ENCODE results near the gene TGFBR3L. TPM values are rescaled to one million over a fixed set of nuclear protein-coding genes. Genes with fewer than 3 reads are reported as not detected.
"Not testable (repeated sequence)": the region's sequence is repeated elsewhere in the genome, so short reads cannot be mapped to it uniquely, and the experiment has no call there.

The TGFBR3L gene
- total RNA-seq, 5 donors from 2014 or later (not counting 1 experiment from before 2014, with no cell fraction given): 0.76 to 4.5 (median 1.3) TPM

DNA sequence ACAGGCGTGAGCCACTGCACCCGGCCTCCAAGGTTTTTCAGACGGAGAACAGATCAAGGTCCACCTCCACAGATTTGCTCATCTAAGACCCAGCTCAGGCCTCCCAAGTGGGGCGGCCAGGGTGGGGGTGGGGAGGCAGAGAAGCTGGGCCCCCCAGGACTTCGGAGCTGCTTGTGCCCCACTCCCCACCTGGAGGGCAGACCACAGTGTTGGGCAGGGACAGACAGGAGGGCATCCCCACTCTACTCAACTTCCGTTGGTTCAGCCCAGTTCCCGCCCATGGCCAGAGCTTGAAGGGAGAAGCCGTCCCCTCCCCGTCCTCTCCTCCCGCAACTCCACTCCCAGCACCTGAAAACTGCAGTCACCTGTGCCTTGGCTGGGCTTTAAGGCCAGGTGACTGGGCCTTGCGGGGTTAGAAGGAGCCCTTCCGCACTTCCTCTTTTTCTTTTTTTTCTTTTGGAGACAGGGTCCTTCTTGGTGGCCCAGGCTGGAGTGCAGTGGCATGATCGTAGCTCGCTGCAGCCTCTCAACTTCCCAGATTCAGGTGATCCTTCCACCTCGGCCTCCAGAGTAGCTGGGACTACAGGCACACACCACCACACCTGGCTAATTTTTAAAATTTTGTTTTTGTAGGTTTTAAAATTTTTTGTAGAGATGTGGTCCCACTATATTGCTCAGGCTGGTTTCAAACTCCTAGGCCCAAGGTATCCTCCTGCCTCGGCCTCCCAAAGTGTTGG lies 27.1 kb upstream of the TGFBR3L start:
- Mint-ChIP-seq H3K36me3 (no peaks in the 10 kb centered on the region), H3K9me3 (no peaks in the 10 kb centered on the region), H3K4me3 (no peak overlapping the region), H3K4me1 (peaks cover 0 to 3% (median 0%) of the 10 kb centered on the region in 3 donors), H3K27me3 (peaks cover 0 to 25% of the 10 kb centered on the region in 2 donors), H3K27ac (no peak overlapping the region)
- Histone ChIP-seq H3K4me1 (ENCODE audit: control insufficient read depth in 1 of 2, extremely low read depth in 1 of 2, insufficient read depth in 2 of 2, low read length in 2 of 2) (peaks cover 2 to 6% of the 10 kb centered on the region in 2 experiments), H3K9me3 (no peaks in the 10 kb centered on the region), H3K36me3 (ENCODE audit: control insufficient read depth in 2 of 2, extremely low read depth in 1 of 2, insufficient read depth in 1 of 2, low read length in 1 of 2) (no peaks in the 10 kb centered on the region), H3K27ac (ENCODE audit: low read length) (no peak overlapping the region), H3K4me3 (ENCODE audit: control insufficient read depth in 1 of 2, extremely low read depth in 1 of 2, low read length in 1 of 2) (no peak overlapping the region), H3K27me3 (replicated peaks in 1 of 2; ENCODE audit: control insufficient read depth in 2 of 2, extremely low read depth in 1 of 2, insufficient read depth in 2 of 2, low read length in 1 of 2) (peaks cover 4 to 48% of the 10 kb centered on the region in 2 experiments)
- ATAC-seq (replicated peaks in 1 of 4): no peak
- 66% methylated on average over 7 of the region's 16 CpGs for WGBS (ENCODE audit: insufficient coverage)
- ChIA-PET CTCF (interaction anchor here in 1 of 2 donors (0.6 kb wide), 1 partner anchor 25 kb away, joined by 4 read pairs; no protein-coding TSS in a partner anchor), POLR2A (interaction anchor here in 1 of 2 donors (0.6 kb wide), 1 partner anchor 19 kb away, joined by 5 read pairs; no protein-coding TSS in a partner anchor)
- no peak for DNase-seq

DNA sequence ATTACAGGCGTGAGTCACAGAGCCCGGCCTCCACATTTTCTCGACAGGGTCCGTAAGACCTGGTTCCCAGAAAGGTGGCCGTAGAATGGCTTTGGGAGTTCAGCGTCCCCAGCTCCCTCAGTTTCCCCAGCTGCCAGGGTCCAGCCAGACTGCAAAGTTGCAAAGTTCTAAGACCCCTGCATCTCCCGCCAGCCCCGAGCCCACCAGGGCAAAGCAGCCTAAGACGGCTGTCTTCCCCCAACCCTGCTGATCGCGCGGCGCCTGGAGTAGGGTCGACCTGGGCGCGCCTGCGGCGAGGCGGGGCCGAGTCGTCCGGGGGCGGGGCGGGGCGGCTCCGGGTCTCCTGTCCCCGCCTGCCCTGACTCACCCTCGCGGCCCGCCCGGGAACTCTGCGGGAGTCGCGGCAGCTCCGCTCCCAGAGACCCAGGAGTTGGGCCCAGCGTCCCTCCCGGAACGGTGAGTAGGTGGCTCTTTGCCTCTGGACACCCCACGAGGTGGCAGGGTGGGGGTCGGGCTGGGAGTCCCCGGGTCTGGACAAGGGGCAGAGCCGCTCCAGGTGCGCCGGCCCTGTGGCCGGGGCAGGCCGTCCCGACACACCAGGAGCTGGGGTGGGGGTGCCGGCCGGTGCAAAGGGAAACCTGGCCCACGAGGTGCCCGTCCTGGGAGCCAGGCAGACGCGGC lies 26.3 kb upstream of the TGFBR3L start, which contains the start of gene LRRC8E:
Gene LRRC8E, plus strand, starts transcription at position 366 of the 681 bp plus-strand sequence. CDS start 7,094 bp downstream, outside the sequence.
- POLR2A ChIA-PET: no interaction called here
- H3K27ac Mint-ChIP-seq: no peak within 1 kb of the TSS
- no peaks in the 10 kb centered on the region for H3K36me3 Mint-ChIP-seq
- 18% methylated on average over 42 of the region's 53 CpGs for WGBS (ENCODE audit: insufficient coverage)
- CTCF ChIA-PET: no interaction called here
- H3K9me3 ChIP-seq: no peaks in the 10 kb centered on the region
- H3K27me3 ChIP-seq (replicated peaks in 1 of 2; ENCODE audit: control insufficient read depth in 2 of 2, extremely low read depth in 1 of 2, insufficient read depth in 2 of 2, low read length in 1 of 2): peaks cover 4 to 54% of the 10 kb centered on the region in 2 experiments
- no peak within 1 kb of the TSS for H3K4me3 ChIP-seq (ENCODE audit: control insufficient read depth in 1 of 2, extremely low read depth in 1 of 2, low read length in 1 of 2)
- ATAC-seq (replicated peaks in 1 of 4) (peak; percentile 73 to 83 (median 80)), DNase-seq (peak in 2 of 35 experiments; percentile 28 to 35)
- H3K4me3 Mint-ChIP-seq: no peak within 1 kb of the TSS
- peaks cover 0 to 25% of the 10 kb centered on the region in 2 donors for H3K27me3 Mint-ChIP-seq
- H3K27ac ChIP-seq (ENCODE audit: low read length): no peak within 1 kb of the TSS
- H3K9me3 Mint-ChIP-seq: no peaks in the 10 kb centered on the region
- H3K4me1 ChIP-seq (ENCODE audit: control insufficient read depth in 1 of 2, extremely low read depth in 1 of 2, insufficient read depth in 2 of 2, low read length in 2 of 2): peaks cover 2 to 6% of the 10 kb centered on the region in 2 experiments
- H3K4me1 Mint-ChIP-seq: peaks cover 0 to 3% (median 0%) of the 10 kb centered on the region in 3 donors
- no peaks in the 10 kb centered on the region for H3K36me3 ChIP-seq (ENCODE audit: control insufficient read depth in 2 of 2, extremely low read depth in 1 of 2, insufficient read depth in 1 of 2, low read length in 1 of 2)

DNA sequence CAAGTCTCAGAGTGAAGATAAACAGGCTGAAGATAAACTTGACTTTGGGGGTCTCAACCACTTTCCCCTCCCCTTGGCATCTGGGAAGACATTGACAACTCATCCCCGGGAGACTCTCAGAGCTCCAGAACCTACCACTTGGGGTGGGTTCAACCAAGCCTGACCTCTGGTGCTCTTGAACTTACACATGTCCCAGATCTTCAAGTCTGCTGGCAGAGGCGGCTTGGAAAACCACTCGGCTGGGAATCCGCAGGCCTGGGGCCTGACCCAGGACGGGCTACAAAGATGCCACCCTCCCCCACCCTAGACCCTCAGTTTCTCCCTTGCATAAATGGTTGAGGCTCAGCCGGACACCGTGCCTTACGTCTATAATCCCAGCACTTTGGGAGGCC lies 25.8 kb upstream of the TGFBR3L start:
- Mint-ChIP-seq H3K4me3 (no peak overlapping the region), H3K27me3 (peaks cover 0 to 27% of the 10 kb centered on the region in 2 donors), H3K36me3 (no peaks in the 10 kb centered on the region), H3K9me3 (no peaks in the 10 kb centered on the region), H3K27ac (no peak overlapping the region), H3K4me1 (peaks cover 0 to 3% (median 0%) of the 10 kb centered on the region in 3 donors)
- POLR2A ChIA-PET: no interaction called here
- no peaks in the 10 kb centered on the region for H3K36me3 ChIP-seq (ENCODE audit: control insufficient read depth in 2 of 2, extremely low read depth in 1 of 2, insufficient read depth in 1 of 2, low read length in 1 of 2)
- peaks cover 4 to 60% of the 10 kb centered on the region in 2 experiments for H3K27me3 ChIP-seq (replicated peaks in 1 of 2; ENCODE audit: control insufficient read depth in 2 of 2, extremely low read depth in 1 of 2, insufficient read depth in 2 of 2, low read length in 1 of 2)
- WGBS (ENCODE audit: insufficient coverage): 77% methylated on average over 8 of the region's 8 CpGs
- ATAC-seq (replicated peaks in 1 of 4) (no peak), DNase-seq (no peak)
- no peak overlapping the region for H3K27ac ChIP-seq (ENCODE audit: low read length)
- no peaks in the 10 kb centered on the region for H3K9me3 ChIP-seq
- H3K4me1 ChIP-seq (ENCODE audit: control insufficient read depth in 1 of 2, extremely low read depth in 1 of 2, insufficient read depth in 2 of 2, low read length in 2 of 2): peaks cover 2 to 6% of the 10 kb centered on the region in 2 experiments
- CTCF ChIA-PET: no interaction called here
- H3K4me3 ChIP-seq (ENCODE audit: control insufficient read depth in 1 of 2, extremely low read depth in 1 of 2, low read length in 1 of 2): no peak overlapping the region

DNA sequence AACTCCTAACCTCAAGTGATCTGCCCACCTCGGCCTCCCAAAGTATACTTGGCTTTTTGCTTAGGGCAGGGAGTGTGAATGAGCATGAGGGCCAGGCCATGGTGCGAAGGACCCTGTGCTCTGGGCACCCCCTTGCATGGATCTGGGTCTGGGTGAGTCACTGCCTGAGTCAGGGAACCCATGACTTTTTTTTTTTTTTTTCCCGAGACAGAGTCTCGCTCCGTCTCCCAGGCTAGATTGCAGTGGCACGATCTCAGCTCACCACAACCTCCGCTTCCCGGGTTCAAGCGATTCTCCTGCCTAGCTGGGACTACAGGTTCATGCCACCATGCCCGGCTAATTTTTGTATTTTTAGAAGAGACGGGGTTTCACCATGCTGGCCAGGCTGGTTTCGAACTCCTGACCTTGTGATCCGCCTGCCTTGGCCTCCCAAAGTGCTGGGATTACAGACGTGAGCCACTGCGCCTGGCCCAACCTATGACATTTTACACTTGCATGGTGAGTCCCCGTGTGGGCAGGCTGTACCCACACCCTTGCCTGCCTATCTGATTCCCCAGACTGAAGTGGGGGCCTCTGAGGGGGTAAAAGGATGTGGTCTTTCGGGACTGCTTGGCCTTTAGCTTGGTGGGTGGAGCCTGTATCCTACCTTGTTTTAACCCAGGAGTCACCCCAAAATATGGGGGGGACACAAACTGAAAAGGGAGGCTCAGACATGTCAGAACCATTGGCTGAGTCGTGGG lies 21.1 kb upstream of the TGFBR3L start:
- H3K27ac ChIP-seq (ENCODE audit: low read length); H3K4me1 Mint-ChIP-seq; POLR2A ChIA-PET; H3K4me1 ChIP-seq (ENCODE audit: control insufficient read depth in 1 of 2, extremely low read depth in 1 of 2, insufficient read depth in 2 of 2, low read length in 2 of 2); ATAC-seq (replicated peaks in 1 of 4); H3K4me3 ChIP-seq (ENCODE audit: control insufficient read depth in 1 of 2, extremely low read depth in 1 of 2, low read length in 1 of 2); H3K9me3 ChIP-seq; H3K27ac Mint-ChIP-seq; DNase-seq; H3K9me3 Mint-ChIP-seq; H3K4me3 Mint-ChIP-seq; CTCF ChIA-PET; H3K36me3 ChIP-seq (ENCODE audit: control insufficient read depth in 2 of 2, extremely low read depth in 1 of 2, insufficient read depth in 1 of 2, low read length in 1 of 2); H3K36me3 Mint-ChIP-seq: not testable (repeated sequence)
- H3K27me3 ChIP-seq (replicated peaks in 1 of 2; ENCODE audit: control insufficient read depth in 2 of 2, extremely low read depth in 1 of 2, insufficient read depth in 2 of 2, low read length in 1 of 2): peaks cover 4 to 66% of the 10 kb centered on the region in 2 experiments
- peaks cover 4 to 28% of the 10 kb centered on the region in 2 donors for H3K27me3 Mint-ChIP-seq
- 64% methylated on average over 12 of the region's 18 CpGs for WGBS (ENCODE audit: insufficient coverage)

GRCh38 chr19:7894612-7895309 lies 19.9 kb upstream of the TGFBR3L start:
- H3K36me3 ChIP-seq (ENCODE audit: control insufficient read depth in 2 of 2, extremely low read depth in 1 of 2, insufficient read depth in 1 of 2, low read length in 1 of 2): no peaks in the 10 kb centered on the region
- ATAC-seq (replicated peaks in 1 of 4): no peak
- no peak overlapping the region for H3K4me3 Mint-ChIP-seq
- no peaks in the 10 kb centered on the region for H3K4me1 Mint-ChIP-seq
- peaks cover 4 to 20% of the 10 kb centered on the region in 2 donors for H3K27me3 Mint-ChIP-seq
- WGBS (ENCODE audit: insufficient coverage): 62% methylated on average over 15 of the region's 18 CpGs
- POLR2A ChIA-PET: interaction anchor here in 1 of 2 donors (0.5 kb wide), 1 partner anchor 54 kb away, joined by 3 read pairs; no protein-coding TSS in a partner anchor
- no peak for DNase-seq
- H3K36me3 Mint-ChIP-seq: no peaks in the 10 kb centered on the region
- H3K27ac Mint-ChIP-seq: no peak overlapping the region
- no peaks in the 10 kb centered on the region for H3K9me3 ChIP-seq
- no peak overlapping the region for H3K4me3 ChIP-seq (ENCODE audit: control insufficient read depth in 1 of 2, extremely low read depth in 1 of 2, low read length in 1 of 2)
- H3K9me3 Mint-ChIP-seq: no peaks in the 10 kb centered on the region
- H3K27ac ChIP-seq (ENCODE audit: low read length): no peak overlapping the region
- CTCF ChIA-PET: no interaction called here
- no peaks in the 10 kb centered on the region for H3K4me1 ChIP-seq (ENCODE audit: control insufficient read depth in 1 of 2, extremely low read depth in 1 of 2, insufficient read depth in 2 of 2, low read length in 2 of 2)
- H3K27me3 ChIP-seq (replicated peaks in 1 of 2; ENCODE audit: control insufficient read depth in 2 of 2, extremely low read depth in 1 of 2, insufficient read depth in 2 of 2, low read length in 1 of 2): peaks cover 2 to 64% of the 10 kb centered on the region in 2 experiments

DNA sequence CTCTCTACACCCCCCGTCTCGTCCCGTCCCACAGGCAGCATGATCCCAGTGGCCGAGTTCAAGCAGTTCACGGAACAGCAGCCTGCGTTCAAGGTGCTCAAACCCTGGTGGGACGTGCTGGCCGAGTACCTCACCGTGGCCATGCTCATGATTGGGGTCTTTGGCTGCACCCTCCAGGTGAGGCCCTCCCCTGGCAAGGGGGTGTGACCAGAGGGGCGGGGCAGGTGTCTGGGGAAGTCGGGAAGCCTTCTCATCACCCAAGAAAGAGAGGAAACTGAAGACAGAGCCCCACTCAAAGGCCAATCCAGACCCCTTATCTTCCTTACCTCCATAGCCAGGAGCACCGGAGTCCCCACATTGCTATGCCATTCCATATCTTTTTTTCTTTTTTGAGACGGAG lies 19.1 kb upstream of the TGFBR3L start:
- ChIA-PET CTCF (no interaction called here), POLR2A (no interaction called here)
- WGBS (ENCODE audit: insufficient coverage): 90% methylated on average over 11 of the region's 13 CpGs
- Histone ChIP-seq H3K9me3 (no peaks in the 10 kb centered on the region), H3K27me3 (replicated peaks in 1 of 2; ENCODE audit: control insufficient read depth in 2 of 2, extremely low read depth in 1 of 2, insufficient read depth in 2 of 2, low read length in 1 of 2) (peaks cover 2 to 67% of the 10 kb centered on the region in 2 experiments), H3K4me1 (ENCODE audit: control insufficient read depth in 1 of 2, extremely low read depth in 1 of 2, insufficient read depth in 2 of 2, low read length in 2 of 2) (no peaks in the 10 kb centered on the region), H3K36me3 (ENCODE audit: control insufficient read depth in 2 of 2, extremely low read depth in 1 of 2, insufficient read depth in 1 of 2, low read length in 1 of 2) (no peaks in the 10 kb centered on the region), H3K27ac (ENCODE audit: low read length) (no peak overlapping the region), H3K4me3 (ENCODE audit: control insufficient read depth in 1 of 2, extremely low read depth in 1 of 2, low read length in 1 of 2) (no peak overlapping the region)
- Mint-ChIP-seq H3K4me3 (no peak overlapping the region), H3K9me3 (no peaks in the 10 kb centered on the region), H3K4me1 (no peaks in the 10 kb centered on the region), H3K36me3 (no peaks in the 10 kb centered on the region), H3K27ac (no peak overlapping the region), H3K27me3 (peaks cover 4 to 20% of the 10 kb centered on the region in 2 donors)
- ATAC-seq (replicated peaks in 1 of 4) (no peak), DNase-seq (no peak)
